ENCODE measurements around the gene WDR17.
"Not testable (repeated sequence)": the region's sequence is repeated elsewhere in the genome, so short reads cannot be mapped to it uniquely, and the experiment has no call there.

The WDR17 gene

DNA sequence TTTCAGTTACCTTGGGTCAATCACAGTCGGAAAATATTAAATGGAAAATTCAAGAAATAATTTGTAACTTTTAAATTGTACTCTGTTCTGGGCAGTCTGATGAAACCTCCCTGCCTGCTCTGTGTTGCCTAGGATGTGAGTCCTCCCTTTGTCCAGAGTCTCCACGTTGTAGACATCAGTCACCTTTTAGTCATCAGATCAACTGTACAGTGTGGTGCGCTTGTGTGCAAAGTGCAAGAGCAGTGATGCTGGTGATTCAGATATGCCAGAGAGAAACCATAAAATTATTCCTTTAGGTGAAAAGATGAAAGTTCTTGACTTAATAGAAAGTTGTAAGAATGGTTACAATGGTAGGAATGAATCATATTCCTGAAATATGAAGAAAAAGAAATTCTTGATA lies 128.3 kb downstream of the WDR17 start:
- no peak for DNase-seq

DNA sequence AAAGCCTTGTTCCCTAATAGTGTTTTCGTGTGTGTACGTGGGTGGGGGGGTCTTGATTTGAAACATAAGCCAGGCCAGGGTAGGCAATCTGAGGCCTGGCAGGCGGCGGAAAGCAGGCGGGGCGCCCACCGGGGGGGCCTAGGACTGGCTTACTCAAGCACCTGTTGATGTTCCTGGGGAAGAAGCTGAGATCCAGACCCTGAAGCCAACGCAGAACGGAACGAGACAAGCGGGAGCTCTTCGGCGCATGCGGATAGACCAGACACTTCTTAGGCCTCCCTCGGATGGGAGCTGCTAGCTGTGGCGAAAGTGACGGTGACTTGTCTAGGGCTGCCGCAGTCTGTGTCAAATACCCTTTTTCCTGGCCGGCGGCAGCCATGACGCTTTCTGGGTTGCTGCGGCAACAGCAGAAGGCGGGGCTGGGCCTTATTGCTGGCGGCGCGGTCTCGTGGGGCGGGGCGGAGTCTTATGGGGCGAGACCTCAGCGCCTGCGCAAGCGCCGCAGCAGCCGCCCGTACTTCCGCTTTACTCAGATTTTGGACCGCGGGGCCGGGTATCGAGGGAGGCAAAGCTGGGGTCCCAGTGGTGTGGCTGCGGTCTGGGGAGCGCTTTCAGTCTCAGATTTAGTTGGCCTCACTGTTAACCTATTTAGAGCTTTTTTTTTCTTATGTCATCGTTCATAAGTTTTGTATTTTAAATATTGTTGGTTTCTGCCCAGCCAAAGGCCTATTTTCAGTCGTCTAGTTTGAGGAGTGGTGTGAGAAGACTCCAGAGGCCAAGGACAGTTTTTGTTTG lies 129.7 kb downstream of the WDR17 start, which contains the start of gene SPATA4:
SPATA4 (minus strand) TSS at position 402 of the 795 bp plus-strand sequence; CDS start at position 379, 23 bp downstream.
- DNase-seq: peak; percentile 65 to 83

DNA sequence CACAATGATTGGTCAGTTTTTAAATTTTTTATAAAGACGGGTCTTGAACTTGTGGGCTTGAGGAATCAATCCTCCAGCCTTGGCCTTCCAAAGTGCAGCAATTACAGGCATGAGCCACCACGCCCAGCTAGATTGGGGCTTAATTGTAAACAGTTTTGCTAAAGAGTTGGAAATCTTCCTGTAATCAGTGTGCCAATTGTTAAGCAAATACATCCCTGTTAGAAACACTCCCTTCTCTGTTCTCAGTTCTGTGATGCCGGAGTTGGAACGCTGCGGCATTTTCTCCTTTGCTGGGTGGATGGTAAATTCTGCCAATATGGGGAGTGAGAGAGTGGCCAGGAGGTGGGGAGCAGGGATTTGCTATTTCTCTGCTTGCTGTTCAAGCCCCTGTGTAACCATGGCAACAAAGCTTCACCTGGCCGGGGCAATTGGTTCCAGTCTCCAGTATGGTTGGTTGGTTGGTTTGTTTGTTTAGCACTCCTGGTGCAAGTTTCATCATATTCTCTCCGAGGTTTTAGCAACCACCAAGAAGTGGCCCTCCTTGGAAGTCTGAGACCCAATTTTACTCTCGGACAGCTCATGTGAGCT lies 132.8 kb downstream of the WDR17 start:
- DNase-seq: peak; percentile 12 to 13

DNA sequence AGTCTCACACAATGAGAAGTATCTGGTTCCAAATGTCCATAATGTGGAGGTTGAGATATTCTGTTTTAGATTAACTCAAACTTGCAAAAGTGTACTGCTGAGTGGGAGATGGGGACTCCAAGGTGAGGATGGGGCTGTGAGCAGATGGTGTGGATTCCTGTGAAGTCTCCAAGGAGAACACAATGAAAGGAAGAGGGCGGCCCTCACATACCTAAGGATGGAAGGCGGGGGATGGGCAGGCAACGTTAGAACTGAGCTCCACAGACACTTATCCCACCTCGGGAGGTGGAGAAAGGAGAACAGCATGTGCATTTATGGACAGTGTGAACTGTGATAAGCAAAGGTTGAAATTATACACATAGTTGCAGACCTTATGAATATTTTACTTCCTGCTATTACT lies 139.7 kb downstream of the WDR17 start:
- no peak for DNase-seq

DNA sequence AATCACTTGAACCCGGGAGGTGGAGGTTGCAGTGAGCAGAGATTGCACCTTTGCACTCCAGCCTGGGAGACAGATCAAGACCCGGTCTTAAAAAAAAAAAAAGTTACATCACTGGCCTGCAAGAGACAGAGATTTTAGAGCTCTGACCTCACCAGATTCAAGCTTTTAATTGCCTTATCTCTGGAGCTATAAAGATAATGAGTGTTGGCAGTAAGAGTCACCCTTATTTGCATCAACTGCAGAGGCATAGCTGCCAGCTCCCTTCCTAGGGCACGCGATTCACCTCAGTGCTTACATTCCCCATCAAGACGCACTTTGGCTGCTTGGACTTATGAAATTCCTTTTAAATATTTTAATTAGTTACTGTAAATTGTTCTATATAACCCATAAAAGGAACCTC lies 142.2 kb downstream of the WDR17 start:
- DNase-seq: no peak

DNA sequence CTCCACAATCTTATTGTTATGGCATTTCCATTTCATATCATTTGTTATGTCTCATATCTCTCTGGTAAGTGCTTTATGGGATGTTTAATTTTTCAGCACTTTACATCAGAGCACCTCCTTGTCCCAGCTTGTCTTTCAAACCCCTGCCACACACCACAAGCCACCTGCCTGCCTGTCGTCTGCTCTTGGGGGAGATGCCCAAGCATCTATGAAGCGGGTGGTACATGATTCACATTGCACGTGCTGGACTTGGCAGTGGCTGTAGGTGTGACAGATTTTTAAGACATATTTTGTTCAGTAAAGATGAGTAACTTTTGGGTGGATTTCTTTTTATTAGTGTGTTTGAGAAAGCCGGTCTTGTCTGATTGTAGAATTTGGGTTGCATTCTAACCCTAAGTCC lies 143.9 kb downstream of the WDR17 start:
- no peak for DNase-seq

DNA sequence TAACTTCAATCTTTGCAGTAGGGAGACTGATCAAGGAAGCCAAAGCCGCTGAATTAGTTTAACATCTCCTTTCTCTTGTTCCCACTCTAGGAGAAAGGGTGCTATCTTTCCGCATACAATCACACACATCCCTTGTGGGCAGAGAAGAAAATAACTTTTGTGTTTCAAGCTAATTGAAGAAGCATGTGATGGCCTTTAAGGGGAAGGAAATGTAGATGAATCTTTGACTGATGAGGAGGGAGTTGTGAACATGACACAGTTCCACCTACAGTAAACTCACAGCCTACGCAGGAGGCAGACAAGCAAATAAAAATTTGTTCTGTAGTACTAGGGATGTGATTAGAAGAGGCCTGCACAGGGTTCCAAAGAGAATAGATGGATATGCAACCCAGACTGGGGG lies 144.5 kb downstream of the WDR17 start:
- DNase-seq: no peak

DNA sequence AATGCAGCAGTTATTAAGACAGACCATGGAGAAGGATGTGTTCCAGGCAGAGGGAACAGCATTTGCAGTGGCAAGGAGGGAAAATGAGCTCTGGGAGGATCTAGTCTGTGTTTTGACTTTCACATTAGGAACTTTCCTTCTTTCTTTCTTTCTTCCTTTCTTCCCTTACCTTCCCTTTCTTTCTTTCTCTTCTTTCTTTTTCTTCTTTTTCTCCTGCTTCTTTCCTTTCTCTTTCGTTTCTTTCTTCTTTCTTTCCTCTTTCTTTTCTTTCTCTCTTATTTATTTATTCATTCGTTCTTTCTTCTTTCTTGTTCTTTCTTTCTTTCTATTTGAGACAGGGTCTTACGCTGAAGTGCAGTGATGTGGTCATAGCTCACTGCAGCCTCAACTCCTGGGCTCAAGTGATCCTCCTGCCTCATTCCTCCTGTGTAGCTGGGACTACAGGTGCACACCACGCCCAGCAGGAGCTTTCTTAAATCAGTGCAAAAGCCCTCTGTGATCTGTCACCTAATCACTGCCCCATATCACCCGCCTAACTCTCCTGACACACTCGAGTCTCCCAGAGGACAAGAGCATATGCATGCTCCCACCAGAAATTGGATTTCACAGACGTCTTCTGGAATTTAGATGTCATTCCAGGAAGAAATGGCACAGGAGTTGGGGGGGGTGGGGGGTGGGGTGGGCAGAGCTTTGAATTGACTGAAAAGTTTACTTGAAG lies 145.1 kb downstream of the WDR17 start:
- no peak for DNase-seq

DNA sequence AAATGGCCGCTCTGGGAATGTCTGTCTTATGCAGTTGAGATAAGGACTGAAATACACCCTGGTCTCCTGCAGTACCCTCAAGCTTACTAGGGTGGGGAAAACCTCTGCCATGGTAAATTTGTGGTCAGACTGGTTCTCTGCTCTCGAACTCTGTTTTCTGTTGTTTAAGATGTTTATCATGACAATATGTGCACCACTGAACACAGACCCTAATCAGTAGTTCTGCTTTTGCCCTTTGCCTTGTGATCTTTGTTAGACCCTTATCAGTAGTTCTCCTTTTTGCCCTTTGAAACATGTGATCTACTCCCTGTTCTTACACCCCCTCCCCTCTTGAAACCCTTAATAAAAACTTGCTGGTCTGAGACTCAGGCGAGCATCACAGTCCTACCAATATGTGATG lies 146.7 kb downstream of the WDR17 start:
- not testable (repeated sequence) for DNase-seq

DNA sequence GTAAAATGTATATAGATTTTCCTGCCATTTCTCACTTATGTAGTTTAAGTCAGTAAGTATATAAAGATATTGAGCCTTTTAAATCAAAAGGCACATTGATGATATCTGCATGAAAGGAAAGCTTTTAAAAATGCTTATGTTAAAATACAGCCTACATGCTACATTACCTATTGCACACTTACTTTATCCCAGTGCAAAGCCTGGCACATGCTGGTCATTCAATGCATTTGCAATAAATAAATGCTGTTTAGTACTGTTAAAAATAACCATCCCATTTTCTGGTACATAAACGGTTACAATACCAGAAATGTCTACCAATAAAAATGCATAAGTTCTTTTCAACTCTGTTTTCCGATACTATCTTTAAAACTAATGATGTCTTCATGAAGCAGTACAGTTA lies 151.9 kb downstream of the WDR17 start:
- DNase-seq: no peak

DNA sequence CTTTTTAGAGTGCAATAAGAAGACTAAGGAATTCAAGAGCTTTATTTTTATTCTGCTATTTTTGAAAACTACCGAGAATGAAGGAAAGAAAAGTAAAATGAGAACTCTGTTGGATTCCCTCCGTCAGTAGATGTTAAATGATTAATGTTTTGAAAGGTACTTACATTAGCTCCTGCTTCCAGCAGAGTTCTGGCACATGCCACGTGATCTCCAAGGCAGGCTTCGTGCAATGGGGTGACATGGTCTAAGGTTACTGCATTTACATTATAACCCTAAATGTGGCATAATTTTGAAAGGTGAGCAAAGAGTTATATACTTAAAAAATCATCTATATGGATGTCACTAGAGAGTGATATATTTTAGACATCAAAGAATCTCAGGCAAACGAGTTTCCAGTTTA lies 156.5 kb downstream of the WDR17 start:
- no peak for DNase-seq

DNA sequence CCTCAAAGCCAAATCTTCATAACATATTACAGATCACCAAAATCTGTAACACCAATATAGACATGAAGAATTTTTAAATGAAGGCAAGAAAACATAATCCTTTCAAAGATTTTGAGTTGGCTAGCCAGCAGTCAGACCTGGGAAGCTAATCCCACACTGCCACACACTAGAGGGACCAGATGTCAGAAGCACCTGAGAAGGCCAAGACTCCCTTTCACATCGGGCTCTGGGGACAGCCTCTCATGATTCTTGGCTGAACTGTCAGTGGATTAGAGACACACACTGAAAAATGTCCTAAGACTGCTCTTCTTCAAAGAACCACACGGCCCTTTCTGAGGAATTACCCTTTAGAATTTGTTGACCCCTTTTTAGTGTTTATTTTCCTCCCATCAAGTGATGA lies 157.9 kb downstream of the WDR17 start:
- DNase-seq: peak; percentile 33 to 72

DNA sequence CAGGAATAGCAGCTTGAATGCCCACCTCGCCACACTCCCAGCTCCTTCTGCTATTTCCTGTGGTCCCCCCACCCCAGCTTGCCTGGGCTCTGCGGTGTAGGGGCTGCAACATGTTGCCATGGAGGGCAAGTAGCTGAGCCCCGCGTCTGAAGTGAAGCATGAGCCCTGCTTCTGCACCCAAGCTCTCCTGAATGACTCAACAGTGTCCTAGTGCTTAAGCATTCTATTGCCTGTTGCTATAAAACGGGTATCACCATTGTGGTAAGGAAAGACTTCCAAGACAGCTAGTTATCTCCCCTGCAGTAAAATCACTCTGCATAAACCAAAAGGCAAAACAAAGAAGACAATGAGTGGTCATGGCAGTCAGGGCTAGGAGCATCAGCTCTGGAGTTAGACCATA lies 161.1 kb downstream of the WDR17 start:
- DNase-seq: no peak

DNA sequence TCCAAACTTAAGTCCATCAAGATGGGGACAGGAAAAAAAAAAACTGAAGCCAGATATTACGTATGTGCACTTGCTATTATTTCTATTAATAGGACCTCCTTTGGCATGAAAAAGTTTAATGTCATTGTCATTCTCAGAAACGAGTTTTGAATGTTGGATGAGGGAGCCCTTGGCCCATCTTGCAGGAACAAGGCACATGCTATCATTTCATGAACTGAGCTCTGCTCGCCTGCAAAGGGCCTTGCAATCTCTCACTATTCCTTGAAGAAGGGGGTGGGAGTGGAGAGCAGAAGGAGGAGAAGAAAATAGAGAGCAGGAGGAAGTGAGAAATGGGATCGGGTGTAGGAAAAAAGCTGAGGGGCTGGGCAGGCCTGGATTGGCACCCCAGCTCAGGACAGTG lies 164.0 kb downstream of the WDR17 start:
- DNase-seq: no peak

All from NCI-H524 (cell line).